SU-DHL-6 (cell line): Measurements from ENCODE around the gene PIGH.

Experiments used
- H2AFZ ChIP-seq: fragments of 200-600 bp; sonication (generic); 2 replicates; pipeline ENCODE4 v1.6.1; 2014; ENCODE audit warnings: low read depth, mild to moderate bottlenecking, moderate library complexity, mixed read lengths, antibody characterized with exemption, low read length; ENCODE audit not compliant: severe bottlenecking
- H3F3A ChIP-seq: fragments of 200-600 bp; shearing (Covaris generic); 2 replicates; pipeline ENCODE4 v1.6.0; 2016; ENCODE audit warnings: antibody characterized with exemption, mild to moderate bottlenecking; ENCODE audit not compliant: insufficient read depth
- H3K27ac ChIP-seq: fragments of 200-600 bp; sonication (generic); 2 replicates; pipeline ENCODE4 v1.5.1; 2016; ENCODE audit warnings: low read depth, mild to moderate bottlenecking, low read length, moderate library complexity, mixed read lengths
- H3K27me3 ChIP-seq: fragments of 200-600 bp; sonication (generic), shearing (Covaris generic); 2 replicates; pipeline ENCODE4 v1.6.0; 2014; ENCODE audit warnings: mild to moderate bottlenecking, low read length
- H3K36me3 ChIP-seq: fragments of 200-600 bp; sonication (generic); 2 replicates; pipeline ENCODE4 v1.6.1; 2014; ENCODE audit warnings: mild to moderate bottlenecking, low read length, mixed read lengths
- H3K4me2 ChIP-seq: fragments of 300-600, 200-600 bp; shearing (Covaris generic), sonication (generic); 2 replicates; pipeline ENCODE4 v1.6.0; 2014; ENCODE audit warnings: low read length, low read depth, mild to moderate bottlenecking; ENCODE audit not compliant: poor library complexity, severe bottlenecking
- H3K4me3 ChIP-seq: fragments of 200-600 bp; sonication (generic); 2 replicates; pipeline ENCODE4 v1.5.1; 2014; ENCODE audit warnings: antibody characterized with exemption, low read length, mild to moderate bottlenecking, mixed read lengths; ENCODE audit not compliant: insufficient read depth, poor library complexity, severe bottlenecking
- H3K79me2 ChIP-seq: fragments of 200-600 bp; sonication (generic); 2 replicates; pipeline ENCODE4 v1.6.1; 2014; ENCODE audit warnings: mild to moderate bottlenecking, low read length, moderate library complexity; ENCODE audit not compliant: insufficient read depth
- H3K9ac ChIP-seq: fragments of 200-600 bp; sonication (generic); 2 replicates; pipeline ENCODE4 v1.7.0; 2014; ENCODE audit warnings: mild to moderate bottlenecking, low read length
- H3K9me2 ChIP-seq: fragments of 200-600 bp; sonication (generic); replicated peaks from 2 replicates; pipeline ENCODE4 v1.6.1; 2014; ENCODE audit warnings: low read length; ENCODE audit not compliant: insufficient read depth
- H3K9me3 ChIP-seq: fragments of 200-600 bp; sonication (generic); 2 replicates; pipeline ENCODE4 v1.6.1; 2014; ENCODE audit warnings: low read length, mixed read lengths; ENCODE audit not compliant: insufficient read depth
- H4K20me1 ChIP-seq: fragments of 200-600 bp; sonication (generic); 2 replicates; pipeline ENCODE4 v1.6.1; 2014; ENCODE audit warnings: low read depth, mild to moderate bottlenecking, antibody characterized with exemption, low read length, moderate library complexity, mixed read lengths
- EZH2phosphoT487 ChIP-seq: fragments of 200-600 bp; sonication (generic), shearing (Covaris generic); conservative IDR thresholded peaks from 2 replicates; pipeline ENCODE4 v1.6.1; 2018; ENCODE audit warnings: mild to moderate bottlenecking, antibody characterized with exemption, low read length, moderate library complexity, mixed read lengths
- TF ChIP-seq, protein P1 (sequence below): fragments of 200-600 bp; sonication (generic); IDR thresholded peaks from one replicate; pipeline ENCODE4 v1.5.1; 2017; ENCODE audit warnings: antibody characterized with exemption, mild to moderate bottlenecking, low read length, moderate library complexity; ENCODE audit not compliant: insufficient read depth, poor library complexity, severe bottlenecking

The PIGH gene

GRCh38 chr14:67564236-67564635 is 35.8 kb downstream of the PIGH start:
- no peaks in the 10 kb centered on the region for H3F3A ChIP-seq
- H3K9me3 ChIP-seq = no peaks in the 10 kb centered on the region
- no peaks in the 10 kb centered on the region for H3K79me2 ChIP-seq
- H3K9me2 ChIP-seq = no peaks in the 10 kb centered on the region
- TF ChIP-seq, protein P1, sequence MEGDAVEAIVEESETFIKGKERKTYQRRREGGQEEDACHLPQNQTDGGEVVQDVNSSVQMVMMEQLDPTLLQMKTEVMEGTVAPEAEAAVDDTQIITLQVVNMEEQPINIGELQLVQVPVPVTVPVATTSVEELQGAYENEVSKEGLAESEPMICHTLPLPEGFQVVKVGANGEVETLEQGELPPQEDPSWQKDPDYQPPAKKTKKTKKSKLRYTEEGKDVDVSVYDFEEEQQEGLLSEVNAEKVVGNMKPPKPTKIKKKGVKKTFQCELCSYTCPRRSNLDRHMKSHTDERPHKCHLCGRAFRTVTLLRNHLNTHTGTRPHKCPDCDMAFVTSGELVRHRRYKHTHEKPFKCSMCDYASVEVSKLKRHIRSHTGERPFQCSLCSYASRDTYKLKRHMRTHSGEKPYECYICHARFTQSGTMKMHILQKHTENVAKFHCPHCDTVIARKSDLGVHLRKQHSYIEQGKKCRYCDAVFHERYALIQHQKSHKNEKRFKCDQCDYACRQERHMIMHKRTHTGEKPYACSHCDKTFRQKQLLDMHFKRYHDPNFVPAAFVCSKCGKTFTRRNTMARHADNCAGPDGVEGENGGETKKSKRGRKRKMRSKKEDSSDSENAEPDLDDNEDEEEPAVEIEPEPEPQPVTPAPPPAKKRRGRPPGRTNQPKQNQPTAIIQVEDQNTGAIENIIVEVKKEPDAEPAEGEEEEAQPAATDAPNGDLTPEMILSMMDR = no peak
- no peak for TF ChIP-seq EZH2phosphoT487
- no peaks in the 10 kb centered on the region for H3K27me3 ChIP-seq
- no peak overlapping the region for H2AFZ ChIP-seq
- H3K27ac ChIP-seq = no peak overlapping the region
- no peak overlapping the region for H3K9ac ChIP-seq
- no peaks in the 10 kb centered on the region for H3K36me3 ChIP-seq
- H3K4me2 ChIP-seq = no peak overlapping the region
- H4K20me1 ChIP-seq = no peaks in the 10 kb centered on the region
- no peak overlapping the region for H3K4me3 ChIP-seq

DNA sequence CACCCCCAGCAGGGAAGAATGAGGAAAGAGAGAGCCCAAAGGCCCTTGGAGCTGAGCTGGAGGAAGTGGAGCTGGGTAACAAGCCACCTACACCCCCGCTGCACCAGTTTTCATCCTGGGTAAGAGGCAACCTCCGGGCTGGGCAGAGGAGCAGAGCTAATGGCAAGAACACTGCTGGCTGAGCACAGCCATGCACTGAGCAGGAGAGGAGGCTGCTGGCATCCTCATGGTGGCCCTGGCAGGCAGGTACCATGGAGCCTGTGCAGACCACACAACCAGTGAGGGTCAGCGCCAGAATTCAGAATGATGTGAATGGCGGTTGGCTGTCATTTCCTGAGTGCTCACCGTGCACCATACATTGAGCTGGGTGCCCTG is 37.3 kb downstream of the PIGH start:
- no peak overlapping the region for H2AFZ ChIP-seq
- H4K20me1 ChIP-seq = no peaks in the 10 kb centered on the region
- H3K79me2 ChIP-seq = no peaks in the 10 kb centered on the region
- H3F3A ChIP-seq = no peaks in the 10 kb centered on the region
- H3K9ac ChIP-seq = no peak overlapping the region
- H3K9me2 ChIP-seq = no peaks in the 10 kb centered on the region
- H3K4me3 ChIP-seq = no peak overlapping the region
- H3K27me3 ChIP-seq = no peaks in the 10 kb centered on the region
- TF ChIP-seq, protein P1 = no peak
- no peak for TF ChIP-seq EZH2phosphoT487
- H3K4me2 ChIP-seq = no peak overlapping the region
- H3K9me3 ChIP-seq = no peaks in the 10 kb centered on the region
- no peak overlapping the region for H3K27ac ChIP-seq
- H3K36me3 ChIP-seq = no peaks in the 10 kb centered on the region

DNA sequence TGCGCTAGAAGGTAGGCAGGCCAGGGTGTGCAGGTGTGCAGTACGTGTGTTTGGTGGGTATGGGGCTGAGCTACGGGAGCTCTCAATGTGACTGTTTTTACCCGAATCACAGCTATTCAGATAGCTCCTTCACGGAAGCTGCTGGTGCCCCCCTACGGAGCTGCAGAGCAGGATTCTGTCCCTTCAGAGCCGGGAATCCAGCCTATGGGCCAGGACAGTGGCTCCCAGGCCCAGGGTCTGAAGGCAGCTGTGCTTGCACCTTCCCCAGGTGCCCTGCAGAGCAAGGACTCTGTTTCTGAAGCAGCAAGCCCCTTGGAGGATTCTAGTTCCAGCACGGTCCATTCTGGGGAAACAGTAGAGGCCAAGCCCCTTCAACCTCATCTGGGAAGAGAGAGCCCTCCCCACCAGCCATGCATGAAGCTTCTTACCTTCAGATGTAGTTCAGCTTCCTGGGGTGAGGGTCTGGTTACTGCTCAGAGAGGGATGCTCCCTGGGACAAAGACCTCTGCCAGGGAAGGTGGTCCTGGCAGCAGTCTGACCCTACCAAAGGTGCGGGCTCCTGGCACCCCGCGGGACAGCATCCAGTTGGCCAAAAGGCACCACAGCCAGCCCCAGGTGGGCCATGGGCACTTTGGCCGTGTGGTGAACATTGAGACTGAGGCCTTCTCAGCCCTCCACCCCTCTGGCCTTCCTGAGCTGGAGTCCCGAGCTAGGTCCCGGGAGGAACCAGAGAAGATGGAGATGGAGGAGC is 37.9 kb downstream of the PIGH start:
- Histone ChIP-seq H4K20me1 (no peaks in the 10 kb centered on the region), H3K9me3 (no peaks in the 10 kb centered on the region), H3K79me2 (no peaks in the 10 kb centered on the region), H3K4me2 (no peak overlapping the region), H3F3A (no peaks in the 10 kb centered on the region), H3K27ac (no peak overlapping the region), H3K27me3 (no peaks in the 10 kb centered on the region), H3K36me3 (no peaks in the 10 kb centered on the region), H2AFZ (no peak overlapping the region), H3K9me2 (no peaks in the 10 kb centered on the region), H3K9ac (no peak overlapping the region), H3K4me3 (no peak overlapping the region)
- TF ChIP-seq EZH2phosphoT487 = no peak
- TF ChIP-seq, protein P1 = no peak
